Endothelial cell (in vitro differentiated cells): ENCODE results near the gene BTBD16. TPM values are rescaled to one million over a fixed set of nuclear protein-coding genes. Genes with fewer than 3 reads are reported as not detected.

ENCODE experiments used
- DNase-seq: peaks from one replicate; pipeline ENCODE4 v3.0.0; 2021; ENCODE audit warnings: low spot score
- H3K27ac Mint-ChIP-seq: one replicate; pipeline ENCODE4 v1.8.0; 2021; ENCODE audit warnings: mixed read lengths, inconsistent platforms; ENCODE audit not compliant: unreplicated experiment
- H3K27me3 Mint-ChIP-seq: one replicate; pipeline ENCODE4 v1.8.0; 2021; ENCODE audit warnings: mild to moderate bottlenecking, moderate library complexity, mixed read lengths, inconsistent platforms; ENCODE audit not compliant: unreplicated experiment
- H3K36me3 Mint-ChIP-seq: one replicate; pipeline ENCODE4 v1.8.0; 2021; ENCODE audit warnings: mild to moderate bottlenecking, low read depth, mixed read lengths, inconsistent platforms; ENCODE audit not compliant: unreplicated experiment
- H3K4me1 Mint-ChIP-seq: one replicate; pipeline ENCODE4 v1.8.0; 2021; ENCODE audit warnings: mild to moderate bottlenecking, mixed read lengths, inconsistent platforms; ENCODE audit not compliant: unreplicated experiment
- H3K4me3 Mint-ChIP-seq: one replicate; pipeline ENCODE4 v1.8.0; 2021; ENCODE audit warnings: mild to moderate bottlenecking, mixed read lengths, inconsistent platforms; ENCODE audit not compliant: unreplicated experiment
- H3K9me3 Mint-ChIP-seq: one replicate; pipeline ENCODE4 v1.8.0; 2021; ENCODE audit warnings: mixed read lengths, inconsistent platforms; ENCODE audit not compliant: unreplicated experiment
- CTCF ChIP-seq: fragments of 200-600 bp; sonication (generic); IDR thresholded peaks from one replicate; pipeline ENCODE4 v1.5.0; 2021; ENCODE audit warnings: antibody characterized with exemption; ENCODE audit not compliant: unreplicated experiment
- total RNA-seq: library from RNA; stranded (reverse); fragmentation: NEBNext Ultra II Directional; extraction: Animal tissue kit (Norgen Biotek cat#: 25700); gene quantifications from one replicate; pipeline ENCODE4 v1.2.1, GENCODE V29; 2021; ENCODE audit not compliant: unreplicated experiment

The BTBD16 gene
- total RNA-seq, 1 donor from 2014 or later: 0.23 TPM

- peaks cover 4% of the 10 kb centered on the region for H3K4me1 Mint-ChIP-seq
- H3K27me3 Mint-ChIP-seq: no peaks in the 10 kb centered on the region
Observed at GRCh38 chr10:122311716-122312115, 40.6 kb downstream of the BTBD16 start.

GRCh38 chr10:122316224-122316884 lies 45.3 kb downstream of the BTBD16 start:
- no peak for DNase-seq
- TF ChIP-seq CTCF: no peak
- Mint-ChIP-seq H3K27me3 (peaks cover 1% of the 10 kb centered on the region), H3K36me3 (no peaks in the 10 kb centered on the region), H3K4me3 (no peak overlapping the region), H3K27ac (no peak overlapping the region), H3K4me1 (no peaks in the 10 kb centered on the region), H3K9me3 (no peaks in the 10 kb centered on the region)

More at GRCh38 chr10:122311716-122312115, 40.6 kb downstream of the BTBD16 start:
- DNase-seq: no peak
- TF ChIP-seq CTCF: no peak
- no peak overlapping the region for H3K27ac Mint-ChIP-seq
- H3K4me3 Mint-ChIP-seq: no peak overlapping the region
- H3K9me3 Mint-ChIP-seq: no peaks in the 10 kb centered on the region
- H3K36me3 Mint-ChIP-seq: no peaks in the 10 kb centered on the region

GRCh38 chr10:122321960-122322359 lies 50.9 kb downstream of the BTBD16 start:
- DNase-seq: no peak
- peaks cover 3% of the 10 kb centered on the region for H3K27me3 Mint-ChIP-seq
- no peak overlapping the region for H3K4me3 Mint-ChIP-seq
- H3K27ac Mint-ChIP-seq: no peak overlapping the region
- no peaks in the 10 kb centered on the region for H3K4me1 Mint-ChIP-seq
- no peak for TF ChIP-seq CTCF
- H3K36me3 Mint-ChIP-seq: no peaks in the 10 kb centered on the region
- no peaks in the 10 kb centered on the region for H3K9me3 Mint-ChIP-seq

GRCh38 chr10:122323189-122323588 lies 52.1 kb downstream of the BTBD16 start:
- Mint-ChIP-seq H3K9me3 (no peaks in the 10 kb centered on the region), H3K36me3 (no peaks in the 10 kb centered on the region), H3K27ac (no peak overlapping the region), H3K4me1 (no peaks in the 10 kb centered on the region), H3K4me3 (no peak overlapping the region), H3K27me3 (peaks cover 3% of the 10 kb centered on the region)
- TF ChIP-seq CTCF: no peak
- no peak for DNase-seq

GRCh38 chr10:122323941-122324675 lies 53.0 kb downstream of the BTBD16 start:
- Mint-ChIP-seq H3K9me3 (no peaks in the 10 kb centered on the region), H3K4me3 (no peak overlapping the region), H3K36me3 (no peaks in the 10 kb centered on the region), H3K4me1 (no peaks in the 10 kb centered on the region), H3K27me3 (peaks cover 3% of the 10 kb centered on the region), H3K27ac (no peak overlapping the region)
- TF ChIP-seq CTCF: no peak
- no peak for DNase-seq
